GM12872 (cell line): Measurements from ENCODE around the gene ANO7.

Source experiments
- TF ChIP-seq, protein P1 (sequence below): IDR thresholded peaks from 3 replicates; pipeline ENCODE4 v1.5.1; 2011; ENCODE audit warnings: low read depth, mild to moderate bottlenecking, low read length, moderate library complexity; ENCODE audit not compliant: insufficient read depth

The ANO7 gene

DNA sequence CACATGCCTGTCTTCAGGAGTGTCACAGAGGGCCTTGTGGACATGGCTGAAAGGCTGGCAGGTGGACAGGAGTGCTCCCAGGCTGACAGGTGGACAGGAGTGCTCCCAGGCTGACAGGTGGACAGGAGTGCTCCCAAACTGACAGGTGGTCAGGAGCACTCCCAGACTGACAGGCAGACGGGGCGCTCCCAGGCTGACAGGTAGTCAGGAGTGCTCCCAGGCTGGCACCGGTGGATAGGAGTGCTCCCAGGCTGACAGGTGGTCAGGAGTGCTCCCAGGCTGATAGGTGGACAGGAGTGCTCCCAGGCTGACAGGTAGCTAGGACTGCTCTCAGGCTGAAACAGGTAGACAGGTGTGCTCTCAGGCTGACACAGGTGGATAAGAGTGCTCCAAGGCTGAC lies 16.6 kb downstream of the ANO7 start:
- TF ChIP-seq, protein P1, sequence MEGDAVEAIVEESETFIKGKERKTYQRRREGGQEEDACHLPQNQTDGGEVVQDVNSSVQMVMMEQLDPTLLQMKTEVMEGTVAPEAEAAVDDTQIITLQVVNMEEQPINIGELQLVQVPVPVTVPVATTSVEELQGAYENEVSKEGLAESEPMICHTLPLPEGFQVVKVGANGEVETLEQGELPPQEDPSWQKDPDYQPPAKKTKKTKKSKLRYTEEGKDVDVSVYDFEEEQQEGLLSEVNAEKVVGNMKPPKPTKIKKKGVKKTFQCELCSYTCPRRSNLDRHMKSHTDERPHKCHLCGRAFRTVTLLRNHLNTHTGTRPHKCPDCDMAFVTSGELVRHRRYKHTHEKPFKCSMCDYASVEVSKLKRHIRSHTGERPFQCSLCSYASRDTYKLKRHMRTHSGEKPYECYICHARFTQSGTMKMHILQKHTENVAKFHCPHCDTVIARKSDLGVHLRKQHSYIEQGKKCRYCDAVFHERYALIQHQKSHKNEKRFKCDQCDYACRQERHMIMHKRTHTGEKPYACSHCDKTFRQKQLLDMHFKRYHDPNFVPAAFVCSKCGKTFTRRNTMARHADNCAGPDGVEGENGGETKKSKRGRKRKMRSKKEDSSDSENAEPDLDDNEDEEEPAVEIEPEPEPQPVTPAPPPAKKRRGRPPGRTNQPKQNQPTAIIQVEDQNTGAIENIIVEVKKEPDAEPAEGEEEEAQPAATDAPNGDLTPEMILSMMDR, result no peak

DNA sequence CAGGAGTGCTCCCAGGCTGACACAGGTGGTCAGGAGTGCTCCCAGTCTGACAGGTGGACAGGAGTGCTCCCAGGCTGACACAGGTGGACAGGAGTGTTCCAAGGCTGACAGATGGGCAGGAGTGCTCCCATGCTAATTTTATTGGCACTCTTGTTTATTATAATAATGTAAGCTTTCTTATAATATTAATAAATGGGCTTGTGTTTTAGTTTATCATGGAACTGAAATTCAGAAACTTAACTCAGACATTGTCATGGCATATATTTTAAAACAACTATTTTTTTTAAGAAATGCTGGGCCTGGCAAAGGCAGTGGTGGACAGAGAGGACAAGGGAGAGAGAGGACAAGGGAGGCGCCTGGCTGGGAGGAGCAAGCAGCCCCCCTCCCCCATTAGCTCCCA lies 18.7 kb downstream of the ANO7 start:
- TF ChIP-seq, protein P1, result no peak

DNA sequence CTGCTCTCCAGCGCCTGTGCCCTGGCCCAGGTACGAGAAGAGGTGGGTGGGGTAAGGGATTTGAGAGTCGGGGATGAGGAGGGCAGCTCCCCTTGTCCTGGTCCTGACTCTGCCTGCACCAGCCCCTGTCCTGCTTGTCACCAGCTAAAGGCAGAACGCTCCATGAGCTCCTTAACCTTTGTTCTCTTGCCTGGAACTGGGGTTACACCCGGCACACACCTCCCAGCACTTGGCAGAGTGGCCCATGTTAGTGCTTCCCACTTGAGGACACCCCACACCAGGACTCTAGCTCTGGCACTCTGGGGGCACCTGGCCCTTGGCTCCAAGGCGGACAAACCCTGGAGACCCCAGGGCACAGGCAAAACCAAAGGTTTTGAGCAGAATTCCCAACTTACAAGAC lies 19.2 kb downstream of the ANO7 start:
- TF ChIP-seq, protein P1, result no peak

DNA sequence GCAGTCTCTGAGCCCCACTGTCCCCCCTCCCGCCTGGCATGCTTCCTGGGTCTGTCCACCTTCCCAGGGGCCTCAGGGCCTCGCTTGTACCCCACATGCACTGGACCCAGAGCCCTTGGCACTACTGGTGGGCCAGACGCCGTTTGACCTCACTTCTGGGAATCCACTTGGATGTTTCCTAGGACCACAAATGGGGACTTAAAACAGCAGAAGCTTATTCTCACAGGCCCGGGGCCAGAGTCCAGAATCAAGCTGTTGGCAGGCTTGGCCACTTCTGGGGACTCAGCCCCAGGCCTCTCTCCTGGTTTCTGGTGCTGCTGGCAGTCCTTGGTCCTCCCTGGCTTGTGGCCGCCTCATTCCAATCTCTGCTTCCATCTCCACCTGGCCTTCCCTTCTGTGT lies 19.6 kb downstream of the ANO7 start:
- TF ChIP-seq, protein P1, result no peak

DNA sequence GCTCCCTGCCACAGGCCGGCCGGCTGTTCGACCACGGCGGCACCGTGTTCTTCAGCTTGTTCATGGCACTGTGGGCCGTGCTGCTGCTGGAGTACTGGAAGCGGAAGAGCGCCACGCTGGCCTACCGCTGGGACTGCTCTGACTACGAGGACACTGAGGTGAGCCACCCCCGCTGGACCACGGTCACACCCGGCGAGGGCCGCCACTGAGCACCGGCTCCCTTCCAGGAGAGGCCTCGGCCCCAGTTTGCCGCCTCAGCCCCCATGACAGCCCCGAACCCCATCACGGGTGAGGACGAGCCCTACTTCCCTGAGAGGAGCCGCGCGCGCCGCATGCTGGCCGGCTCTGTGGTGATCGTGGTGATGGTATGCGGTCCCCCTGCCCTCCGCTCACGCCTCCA lies 20.8 kb downstream of the ANO7 start:
- TF ChIP-seq, protein P1, result no peak

DNA sequence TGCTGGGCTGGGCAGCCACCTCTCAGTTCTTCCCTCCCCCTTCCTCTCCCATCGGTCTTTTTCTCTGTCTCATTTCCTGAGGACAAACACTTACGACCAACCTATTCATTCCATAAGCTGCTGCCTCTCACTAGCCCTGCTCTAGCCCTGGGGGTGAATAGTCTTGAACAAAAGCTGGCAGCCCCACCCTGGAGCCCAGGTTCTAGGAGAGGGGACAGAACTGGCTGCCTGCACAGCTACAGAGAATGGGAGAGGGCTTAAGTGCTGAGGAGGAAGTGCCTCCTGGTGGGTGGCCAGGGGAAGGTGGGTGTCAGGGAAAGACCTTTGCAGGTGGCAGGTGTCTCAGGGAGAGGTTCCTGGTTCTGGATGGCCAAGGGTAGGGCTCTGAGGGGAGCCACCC lies 22.8 kb downstream of the ANO7 start:
- TF ChIP-seq, protein P1, result no peak

DNA sequence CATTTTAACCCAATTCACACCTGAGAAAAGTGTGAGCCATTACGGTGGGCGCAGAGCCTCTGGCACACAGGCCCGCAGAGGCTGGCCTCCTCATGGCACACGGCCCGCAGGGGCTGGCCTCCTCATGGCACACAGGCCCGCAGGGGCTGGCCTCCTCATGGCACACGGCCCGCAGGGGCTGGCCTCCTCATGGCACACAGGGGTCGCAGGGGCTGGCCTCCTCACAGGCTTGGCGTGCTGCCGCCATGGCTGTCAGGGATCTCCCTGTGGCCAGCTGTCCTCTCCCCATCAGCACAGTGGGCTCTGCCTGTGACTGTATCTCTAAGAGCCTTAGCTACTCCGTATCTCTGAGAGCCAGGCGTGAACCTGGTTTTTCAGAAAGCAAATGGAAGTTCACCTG lies 24.6 kb downstream of the ANO7 start:
- TF ChIP-seq, protein P1, result no peak

DNA sequence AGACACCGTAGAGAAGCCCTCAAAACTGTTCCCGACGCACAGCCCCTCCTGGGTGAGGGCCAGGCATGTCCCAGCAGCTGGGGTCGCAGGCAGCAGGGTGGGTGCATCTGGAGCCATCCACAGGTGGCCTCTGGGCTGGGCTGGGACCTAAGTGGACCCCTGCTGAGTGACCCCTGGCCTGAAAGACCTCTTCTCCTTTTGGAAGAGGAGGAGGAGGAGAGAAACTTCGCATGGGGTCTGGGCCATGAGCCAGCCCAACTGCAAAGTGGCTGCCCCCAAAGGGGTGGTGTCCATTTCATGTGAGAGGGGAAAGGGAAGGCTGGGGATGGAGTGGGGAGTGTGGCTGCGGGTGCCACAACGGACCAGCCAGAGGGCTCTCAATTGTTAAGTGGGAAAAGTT lies 25.1 kb downstream of the ANO7 start:
- TF ChIP-seq, protein P1, result no peak
